CD4-positive, alpha-beta memory T cell (primary cell): ENCODE measurements around the gene CCDC185. TPM values are rescaled to one million over a fixed set of nuclear protein-coding genes. Genes with fewer than 3 reads are reported as not detected.

Experiments
- CTCF ChIA-PET: fragments of 350-600 bp; sonication (Branson Sonifier 250); formaldehyde crosslinking; loops from one replicate; lab custom pipeline; 2021; ENCODE audit warnings: inconsistent platforms; ENCODE audit not compliant: partially characterized antibody; lab: Charles Lee
- POLR2A ChIA-PET: fragments of 350-600 bp; sonication (Branson Sonifier 250); formaldehyde crosslinking; loops from one replicate; lab custom pipeline; 2021; ENCODE audit not compliant: partially characterized antibody; lab: Charles Lee
- DNase-seq, 5 donors: peaks; one replicate each; pipeline versions ENCODE4 v3.0.0 to v3.0.0-alpha.2; 2020 to 2022; ENCODE audit warnings: mixed read lengths in 1 of 5
- H3K27ac ChIP-seq: one replicate; pipeline ENCODE4 v1.7.0; 2013; ENCODE audit warnings: low read depth, low read length
- H3K27me3 ChIP-seq: 2 replicates; pipeline ENCODE4 v1.7.0; 2013; ENCODE audit warnings: mild to moderate bottlenecking, low read length, moderate library complexity; ENCODE audit not compliant: insufficient read depth
- H3K36me3 ChIP-seq: 2 replicates; pipeline ENCODE4 v1.7.0; 2013; ENCODE audit warnings: mild to moderate bottlenecking, low read length, moderate library complexity; ENCODE audit not compliant: insufficient read depth
- H3K4me1 ChIP-seq: 2 replicates; pipeline ENCODE4 v1.7.0; 2013; ENCODE audit warnings: mild to moderate bottlenecking, low read length, moderate library complexity; ENCODE audit not compliant: insufficient read depth
- H3K4me3 ChIP-seq, 2 donors: one replicate each; pipeline ENCODE4 v1.7.0; 2013; ENCODE audit warnings: low read length in 2 of 2, mild to moderate bottlenecking in 1 of 2
- H3K9me3 ChIP-seq, 2 donors: one replicate each; pipeline ENCODE4 v1.7.0; 2013; ENCODE audit warnings: low read length in 2 of 2, control low read depth in 1 of 2; ENCODE audit not compliant: control insufficient read depth in 1 of 2
- H3K27ac Mint-ChIP-seq, 7 donors: one replicate each; pipeline ENCODE4 v1.8.0; 2020 to 2021; ENCODE audit warnings: mixed read lengths in 7 of 7, mild to moderate bottlenecking in 6 of 7, inconsistent platforms in 3 of 7, moderate library complexity in 3 of 7
- H3K27me3 Mint-ChIP-seq, 2 donors: one replicate each; pipeline ENCODE4 v1.8.0; 2020 to 2021; ENCODE audit warnings: mixed read lengths in 2 of 2
- H3K36me3 Mint-ChIP-seq, 2 donors: one replicate each; pipeline ENCODE4 v1.8.0; 2020 to 2021; ENCODE audit warnings: mixed read lengths in 2 of 2, inconsistent platforms in 1 of 2, mild to moderate bottlenecking in 1 of 2
- H3K4me1 Mint-ChIP-seq, 4 donors: one replicate each; pipeline ENCODE4 v1.8.0; 2020 to 2021; ENCODE audit warnings: mixed read lengths in 4 of 4, mild to moderate bottlenecking in 1 of 4
- H3K4me3 Mint-ChIP-seq, 8 donors: one replicate each; pipeline ENCODE4 v1.8.0; 2020 to 2021; ENCODE audit warnings: mixed read lengths in 8 of 8, mild to moderate bottlenecking in 7 of 8, moderate library complexity in 6 of 8, inconsistent platforms in 3 of 8
- H3K9me3 Mint-ChIP-seq, 8 donors: one replicate each; pipeline ENCODE4 v1.8.0; 2020 to 2021; ENCODE audit warnings: mixed read lengths in 8 of 8, mild to moderate bottlenecking in 5 of 8, inconsistent platforms in 3 of 8, moderate library complexity in 1 of 8
- intact Hi-C: fragments of 100-400 bp; cut with micrococcal nuclease; formaldehyde crosslinking; loops from one replicate; pipeline ENCODE4 v1.15.1; 2023
- polyA plus RNA-seq, 2 donors: library from polyadenylated mRNA; unstranded; fragments of 300-500 nt; fragmentation: Illumina TruSeq; gene quantifications; one replicate each; pipeline ENCODE4 v1.2.3, GENCODE V29; 2021
- total RNA-seq, 2 experiments: library from RNA; stranded (reverse); gene quantifications; one replicate each; pipeline ENCODE4 v1.2.3, GENCODE V29; 2021

CCDC185 gene
- total and polyA plus RNA-seq, 4 experiments from 2014 or later = not detected

DNA sequence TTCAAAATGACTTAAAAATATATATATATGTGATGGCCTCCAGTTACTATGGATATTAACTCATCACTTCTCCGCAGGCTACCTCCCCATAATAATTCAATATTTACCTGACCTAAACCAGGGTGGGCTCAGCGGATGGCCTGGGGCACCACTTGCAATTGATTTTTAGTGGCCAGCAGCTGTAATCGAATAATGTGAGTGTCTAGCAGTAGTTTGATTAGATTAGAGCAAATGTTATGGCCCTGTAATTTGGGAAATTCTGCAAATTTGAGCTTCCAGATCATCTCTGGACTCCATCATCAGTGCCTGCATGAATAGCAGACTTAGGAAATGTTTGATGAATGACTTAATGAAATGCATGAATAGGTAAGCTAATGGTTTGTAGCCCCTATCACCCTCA, 44.0 kb upstream of the CCDC185 start:
- H3K4me3 Mint-ChIP-seq = no peak overlapping the region
- no peak overlapping the region for H3K27ac ChIP-seq
- CTCF ChIA-PET = interaction anchor here (0.7 to 1.6 kb wide), 4 partner anchors 12 to 226 kb away, joined by 3 to 6 read pairs (median 4); partner anchors contain the start of gene TLR5
- DNase-seq = no peak
- POLR2A ChIA-PET = interaction anchor here (0.6 kb wide), 1 partner anchor 173 kb away, joined by 3 read pairs; no protein-coding TSS in a partner anchor
- H3K9me3 ChIP-seq = no peaks in the 10 kb centered on the region
- no peaks in the 10 kb centered on the region for H3K36me3 Mint-ChIP-seq
- intact Hi-C loops = no loop called here
- no peaks in the 10 kb centered on the region for H3K27me3 Mint-ChIP-seq
- no peaks in the 10 kb centered on the region for H3K9me3 Mint-ChIP-seq
- no peaks in the 10 kb centered on the region for H3K27me3 ChIP-seq
- no peaks in the 10 kb centered on the region for H3K4me1 ChIP-seq
- no peak overlapping the region for H3K4me3 ChIP-seq
- H3K27ac Mint-ChIP-seq = no peak overlapping the region
- H3K36me3 ChIP-seq = no peaks in the 10 kb centered on the region
- H3K4me1 Mint-ChIP-seq = peaks cover 0 to 6% (median 0%) of the 10 kb centered on the region in 4 donors

- Mint-ChIP-seq H3K9me3 (no peaks in the 10 kb centered on the region), H3K4me3 (no peak overlapping the region), H3K36me3 (no peaks in the 10 kb centered on the region), H3K4me1 (peaks cover 0 to 6% (median 0%) of the 10 kb centered on the region in 4 donors), H3K27me3 (no peaks in the 10 kb centered on the region), H3K27ac (no peak overlapping the region)
- H3K4me1 ChIP-seq = no peaks in the 10 kb centered on the region
- H3K27me3 ChIP-seq = no peaks in the 10 kb centered on the region
- ChIA-PET POLR2A (interaction anchor here (1.4 kb wide), 1 partner anchor 13 kb away, joined by 5 read pairs; the partner anchor contains the start of gene SUSD4), CTCF (interaction anchor here (1.1 to 1.6 kb wide), 3 partner anchors 8 to 227 kb away, joined by 3 to 4 read pairs (median 4); no protein-coding TSS in a partner anchor)
- no peak overlapping the region for H3K4me3 ChIP-seq
- H3K9me3 ChIP-seq = no peaks in the 10 kb centered on the region
- intact Hi-C loops = no loop called here
- H3K36me3 ChIP-seq = no peaks in the 10 kb centered on the region
- DNase-seq = no peak
- no peak overlapping the region for H3K27ac ChIP-seq
These were observed 42.8 kb upstream of the CCDC185 start for GRCh38 chr1:223350361-223350908.

DNA sequence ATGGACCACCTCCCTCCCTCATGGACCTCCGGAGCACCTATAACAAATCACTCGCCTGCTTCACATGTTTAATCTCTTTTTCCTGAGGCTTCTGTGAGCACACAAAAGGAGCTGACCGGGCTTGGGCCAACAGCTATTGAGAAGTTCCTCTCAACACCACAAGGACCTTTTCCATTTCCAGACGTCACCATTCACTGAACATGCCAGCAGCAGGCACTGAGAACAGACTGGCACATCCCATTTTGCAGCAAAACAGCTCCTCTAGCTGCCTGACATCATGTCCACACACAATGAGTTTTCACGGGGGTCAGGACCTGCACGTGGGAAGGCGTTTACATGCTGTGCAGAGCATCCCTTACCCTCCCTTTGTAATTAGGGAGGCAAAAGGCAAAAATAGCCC, 40.3 kb upstream of the CCDC185 start:
- Histone ChIP-seq H3K4me1 (no peaks in the 10 kb centered on the region), H3K36me3 (no peaks in the 10 kb centered on the region), H3K27ac (no peak overlapping the region), H3K9me3 (no peaks in the 10 kb centered on the region), H3K27me3 (no peaks in the 10 kb centered on the region), H3K4me3 (no peak overlapping the region)
- Mint-ChIP-seq H3K27ac (no peak overlapping the region), H3K27me3 (no peaks in the 10 kb centered on the region), H3K4me3 (no peak overlapping the region), H3K4me1 (peaks cover 0 to 6% (median 0%) of the 10 kb centered on the region in 4 donors), H3K36me3 (no peaks in the 10 kb centered on the region), H3K9me3 (no peaks in the 10 kb centered on the region)
- CTCF ChIA-PET = no interaction called here
- POLR2A ChIA-PET = no interaction called here
- intact Hi-C loops = no loop called here
- DNase-seq = no peak

- Mint-ChIP-seq H3K9me3 (no peaks in the 10 kb centered on the region), H3K36me3 (no peaks in the 10 kb centered on the region), H3K27me3 (no peaks in the 10 kb centered on the region), H3K4me3 (no peak overlapping the region), H3K4me1 (peaks cover 0 to 6% (median 0%) of the 10 kb centered on the region in 4 donors), H3K27ac (no peak overlapping the region)
- H3K27me3 ChIP-seq = no peaks in the 10 kb centered on the region
- H3K9me3 ChIP-seq = no peaks in the 10 kb centered on the region
- intact Hi-C loops = no loop called here
- no peak overlapping the region for H3K4me3 ChIP-seq
- no peak for DNase-seq
- CTCF ChIA-PET = no interaction called here
- no peaks in the 10 kb centered on the region for H3K36me3 ChIP-seq
- POLR2A ChIA-PET = interaction anchor here (0.7 kb wide), 1 partner anchor 133 kb away, joined by 4 read pairs; no protein-coding TSS in a partner anchor
- no peaks in the 10 kb centered on the region for H3K4me1 ChIP-seq
- H3K27ac ChIP-seq = no peak overlapping the region
These were observed 39.3 kb upstream of the CCDC185 start for GRCh38 chr1:223353939-223354338.

- Mint-ChIP-seq H3K9me3 (no peaks in the 10 kb centered on the region), H3K4me1 (no peaks in the 10 kb centered on the region), H3K36me3 (no peaks in the 10 kb centered on the region), H3K4me3 (no peak overlapping the region), H3K27me3 (no peaks in the 10 kb centered on the region), H3K27ac (no peak overlapping the region)
- POLR2A ChIA-PET = interaction anchor here (1.2 kb wide), 1 partner anchor 9 kb away, joined by 4 read pairs; no protein-coding TSS in a partner anchor
- no peak overlapping the region for H3K4me3 ChIP-seq
- no peaks in the 10 kb centered on the region for H3K36me3 ChIP-seq
- intact Hi-C loops = no loop called here
- DNase-seq = no peak
- H3K27ac ChIP-seq = no peak overlapping the region
- H3K4me1 ChIP-seq = no peaks in the 10 kb centered on the region
- H3K9me3 ChIP-seq = no peaks in the 10 kb centered on the region
- CTCF ChIA-PET = interaction anchor here (1.0 kb wide), 1 partner anchor 222 kb away, joined by 4 read pairs; no protein-coding TSS in a partner anchor
- H3K27me3 ChIP-seq = no peaks in the 10 kb centered on the region
These were observed 37.5 kb upstream of the CCDC185 start for GRCh38 chr1:223355699-223356098.

- ChIA-PET POLR2A (no interaction called here), CTCF (interaction anchor here (1.8 to 5.7 kb wide), 2 partner anchors 224 to 235 kb away, joined by 4 to 32 read pairs; no protein-coding TSS in a partner anchor)
- intact Hi-C loops = no loop called here
- H3K27me3 ChIP-seq = no peaks in the 10 kb centered on the region
- H3K4me1 ChIP-seq = peaks cover 14% of the 10 kb centered on the region
- no peaks in the 10 kb centered on the region for H3K9me3 ChIP-seq
- no peaks in the 10 kb centered on the region for H3K9me3 Mint-ChIP-seq
- no peak overlapping the region for H3K4me3 ChIP-seq
- peaks cover 11 to 26% (median 14%) of the 10 kb centered on the region in 4 donors for H3K4me1 Mint-ChIP-seq
- no peak for DNase-seq
- H3K36me3 ChIP-seq = no peaks in the 10 kb centered on the region
- H3K27ac Mint-ChIP-seq = no peak overlapping the region
- H3K36me3 Mint-ChIP-seq = no peaks in the 10 kb centered on the region
- H3K4me3 Mint-ChIP-seq = no peak overlapping the region
- no peak overlapping the region for H3K27ac ChIP-seq
- H3K27me3 Mint-ChIP-seq = peaks cover 0 to 2% of the 10 kb centered on the region in 2 donors
These were observed 34.4 kb upstream of the CCDC185 start for GRCh38 chr1:223358826-223359225.

DNA sequence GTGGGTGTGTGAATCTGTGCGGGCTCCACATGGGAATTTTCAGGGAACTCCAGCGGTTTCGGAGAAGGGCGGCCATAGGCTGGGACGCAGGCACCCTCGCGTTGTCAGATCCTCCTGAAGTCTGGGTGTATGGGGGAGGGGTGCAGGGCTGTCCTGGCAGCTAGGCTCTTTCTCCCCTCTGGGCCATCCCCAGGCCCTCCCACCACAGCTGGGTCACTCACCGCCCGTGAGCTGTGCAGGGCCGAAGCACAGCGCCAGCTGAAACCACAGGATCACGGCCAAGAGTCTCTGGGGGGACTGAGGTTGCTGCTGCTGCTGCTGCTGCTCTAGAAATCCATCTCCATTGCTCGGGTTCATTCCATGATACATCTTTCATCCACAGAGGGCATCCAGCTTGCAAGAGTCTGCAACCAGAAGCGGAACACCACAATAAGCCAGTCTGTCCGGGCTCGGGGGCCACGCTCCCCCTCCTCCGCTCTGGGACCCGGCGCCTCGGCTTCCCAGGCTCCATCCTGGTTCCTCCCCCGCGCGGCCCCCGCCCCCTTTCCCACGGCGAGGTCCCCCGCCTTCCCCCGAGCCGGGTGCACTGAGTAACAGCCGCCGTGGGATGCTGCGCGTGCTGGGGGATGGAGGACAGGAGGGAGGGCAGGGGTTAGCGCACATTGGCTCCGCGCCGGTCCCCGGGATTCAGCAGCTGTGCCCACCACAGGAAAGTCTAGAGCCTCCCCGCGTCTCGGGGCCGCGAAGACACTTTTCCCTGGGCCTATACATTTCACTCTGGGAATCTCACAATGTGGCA, 30.0 kb upstream of the CCDC185 start:
- Mint-ChIP-seq H3K4me3 (peak overlapping the region; percentile 89 to 94 (median 92)), H3K4me1 (peaks cover 12 to 32% (median 18%) of the 10 kb centered on the region in 4 donors), H3K27ac (peak overlapping the region in 5 of 7 donors; percentile 57 to 87 (median 83)), H3K36me3 (no peaks in the 10 kb centered on the region), H3K27me3 (peaks cover 0 to 4% of the 10 kb centered on the region in 2 donors), H3K9me3 (peaks cover 0 to 5% (median 0%) of the 10 kb centered on the region in 8 donors)
- CTCF ChIA-PET = interaction anchor here (0.8 to 3.4 kb wide), 9 partner anchors 16 to 273 kb away, joined by 3 to 21 read pairs (median 3); partner anchors contain the start of gene TLR5
- POLR2A ChIA-PET = interaction anchor here (0.7 to 2.6 kb wide), 9 partner anchors 12 to 708 kb away, joined by 3 to 11 read pairs (median 4); partner anchors contain the start of genes TLR5 and TP53BP2
- Histone ChIP-seq H3K9me3 (no peaks in the 10 kb centered on the region), H3K4me3 (peak overlapping the region; percentile 33 to 59), H3K4me1 (peaks cover 19% of the 10 kb centered on the region), H3K36me3 (no peaks in the 10 kb centered on the region), H3K27me3 (no peaks in the 10 kb centered on the region), H3K27ac (no peak overlapping the region)
- peak in 4 of 5 donors; percentile 9 to 42 (median 20) for DNase-seq
- intact Hi-C loops = loop anchor here (5.0 kb wide), 4 partner anchors 116 to 231 kb away; no protein-coding TSS in a partner anchor
